ENCODE data around the gene KLHL29. TPM values are rescaled to one million over a fixed set of nuclear protein-coding genes. Genes with fewer than 3 reads are reported as not detected.

KLHL29 gene
- total and polyA plus RNA-seq, 2 donors (not counting 1 experiment from before 2014, with no cell fraction given): 1.3 to 3.4 TPM

DNA sequence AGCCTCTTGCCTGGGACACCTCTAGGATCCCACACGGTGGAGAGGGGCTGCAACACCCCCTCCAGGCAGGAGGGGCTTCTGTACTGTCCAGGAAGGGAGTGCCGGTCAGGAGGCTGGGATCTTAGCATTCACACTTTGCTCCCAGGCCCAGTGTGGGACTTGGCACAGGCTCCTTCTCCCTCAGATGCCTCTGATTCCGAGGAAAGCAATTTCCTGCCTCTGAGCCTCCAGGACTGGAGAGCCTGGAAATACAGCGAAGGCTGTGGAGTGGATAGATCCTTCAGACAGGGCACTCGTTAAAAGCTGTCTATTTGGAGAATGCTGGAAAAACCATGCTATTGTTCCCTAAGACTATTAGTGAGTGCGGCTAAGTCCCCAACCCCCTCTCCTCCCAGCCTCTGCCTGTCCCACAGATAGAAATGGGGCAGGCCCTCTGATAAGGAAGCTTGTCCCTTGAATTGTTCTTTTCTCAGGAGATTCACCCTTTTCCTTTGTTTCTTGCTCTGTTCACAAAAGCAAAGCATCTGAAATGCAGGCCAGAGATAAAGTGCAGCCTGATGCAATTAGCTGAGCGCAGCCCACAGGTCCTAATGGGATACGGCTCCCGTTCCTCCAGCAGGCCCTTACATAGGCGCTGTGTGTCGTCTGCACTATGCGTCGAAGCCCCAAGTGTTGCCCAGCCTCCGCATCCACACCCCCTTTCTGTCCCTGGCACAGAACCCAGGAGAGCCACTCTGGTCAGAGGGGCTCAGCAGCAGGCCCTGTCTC, 252.2 kb downstream of the KLHL29 start:
- TF ChIP-seq, protein P1, sequence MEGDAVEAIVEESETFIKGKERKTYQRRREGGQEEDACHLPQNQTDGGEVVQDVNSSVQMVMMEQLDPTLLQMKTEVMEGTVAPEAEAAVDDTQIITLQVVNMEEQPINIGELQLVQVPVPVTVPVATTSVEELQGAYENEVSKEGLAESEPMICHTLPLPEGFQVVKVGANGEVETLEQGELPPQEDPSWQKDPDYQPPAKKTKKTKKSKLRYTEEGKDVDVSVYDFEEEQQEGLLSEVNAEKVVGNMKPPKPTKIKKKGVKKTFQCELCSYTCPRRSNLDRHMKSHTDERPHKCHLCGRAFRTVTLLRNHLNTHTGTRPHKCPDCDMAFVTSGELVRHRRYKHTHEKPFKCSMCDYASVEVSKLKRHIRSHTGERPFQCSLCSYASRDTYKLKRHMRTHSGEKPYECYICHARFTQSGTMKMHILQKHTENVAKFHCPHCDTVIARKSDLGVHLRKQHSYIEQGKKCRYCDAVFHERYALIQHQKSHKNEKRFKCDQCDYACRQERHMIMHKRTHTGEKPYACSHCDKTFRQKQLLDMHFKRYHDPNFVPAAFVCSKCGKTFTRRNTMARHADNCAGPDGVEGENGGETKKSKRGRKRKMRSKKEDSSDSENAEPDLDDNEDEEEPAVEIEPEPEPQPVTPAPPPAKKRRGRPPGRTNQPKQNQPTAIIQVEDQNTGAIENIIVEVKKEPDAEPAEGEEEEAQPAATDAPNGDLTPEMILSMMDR (IDR thresholded peaks at IDR 0.05): no peak
- no peak for TF ChIP-seq EZH2 (IDR thresholded peaks at IDR 0.05; ENCODE audit: borderline replicate concordance, insufficient read depth, low read depth, low read length, poor library complexity, severe bottlenecking)
- no peak overlapping the region for H3K27ac Mint-ChIP-seq
- Histone ChIP-seq H3K27me3 (replicated peaks in 1 of 4; ENCODE audit: control extremely low read depth in 1 of 4, control insufficient read depth in 3 of 4, insufficient read depth in 4 of 4, low read length in 3 of 4) (no peaks in the 10 kb centered on the region), H3K4me2 (replicated peaks; ENCODE audit: low read depth, low read length, poor library complexity, severe bottlenecking) (no peak overlapping the region), H3K79me2 (ENCODE audit: control insufficient read depth, insufficient read depth, low read length) (no peaks in the 10 kb centered on the region), H3K4me3 (ENCODE audit: control extremely low read depth in 1 of 5, extremely low read depth in 1 of 5, insufficient read depth in 1 of 5, low read depth in 2 of 5, low read length in 4 of 5) (no peak overlapping the region), H3K27ac (ENCODE audit: low read length in 2 of 2) (no peak overlapping the region), H3K36me3 (replicated peaks in 1 of 2; ENCODE audit: control extremely low read depth in 1 of 2, control insufficient read depth in 1 of 2, extremely low read depth in 1 of 2, insufficient read depth in 2 of 2, low read length in 1 of 2) (no peaks in the 10 kb centered on the region), H4K20me1 (ENCODE audit: control insufficient read depth, insufficient read depth, low read length, poor library complexity, severe bottlenecking) (no peaks in the 10 kb centered on the region), H3K9me3 (ENCODE audit: control extremely low read depth in 1 of 3, control insufficient read depth in 2 of 3, insufficient read depth in 1 of 3, low read length in 2 of 3) (peaks cover 0 to 8% (median 0%) of the 10 kb centered on the region in 3 donors), H3K9ac (ENCODE audit: low read length) (no peak overlapping the region), H3K4me1 (ENCODE audit: control insufficient read depth in 2 of 2, insufficient read depth in 2 of 2, low read length in 2 of 2) (no peaks in the 10 kb centered on the region), H2AFZ (ENCODE audit: insufficient read depth, low read depth, low read length, poor library complexity, severe bottlenecking) (no peak overlapping the region)
- DNase-seq: no peak
- 87% methylated on average over 12 of the region's 14 CpGs for WGBS (ENCODE audit: insufficient coverage)
- POLR2A ChIA-PET: no interaction called here
- CTCF ChIA-PET: no interaction called here
- no peaks in the 10 kb centered on the region for H3K4me1 Mint-ChIP-seq
- no peak for ATAC-seq (ENCODE audit: low read depth)
- H3K9me3 Mint-ChIP-seq (ENCODE audit: insufficient read depth): no peaks in the 10 kb centered on the region
- H3K27me3 Mint-ChIP-seq: no peaks in the 10 kb centered on the region
- intact Hi-C loops (cut with micrococcal nuclease): no loop called here
- H3K4me3 Mint-ChIP-seq: no peak overlapping the region

DNA sequence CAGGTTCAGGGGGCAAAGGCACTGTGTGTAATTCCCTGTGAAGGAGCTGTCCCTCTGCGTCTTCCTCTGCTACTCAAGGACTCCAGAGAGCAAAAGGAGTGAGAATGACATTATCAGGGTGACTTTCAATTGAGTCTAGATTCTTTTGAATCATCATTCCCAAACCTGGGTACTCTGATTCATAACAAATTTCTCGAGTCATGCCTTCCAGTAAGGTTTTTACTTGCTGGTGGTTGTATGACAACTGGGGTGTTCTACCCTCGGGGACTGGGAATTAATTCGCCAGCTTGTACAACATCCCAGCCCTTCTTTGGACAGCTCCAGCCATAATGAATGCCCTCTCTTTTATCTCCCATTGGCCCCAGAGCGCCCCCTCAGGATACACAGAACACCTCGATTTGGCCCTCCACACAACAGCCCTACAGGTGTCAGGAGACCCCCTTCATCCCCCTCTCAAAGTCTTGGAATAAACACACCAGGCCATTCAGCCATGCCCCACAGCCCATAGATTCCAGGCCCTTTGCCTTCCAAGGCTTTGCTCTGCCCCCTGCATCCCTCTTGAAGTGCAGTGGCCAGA, 254.5 kb downstream of the KLHL29 start:
- Histone ChIP-seq H3K4me2 (replicated peaks; ENCODE audit: low read depth, low read length, poor library complexity, severe bottlenecking) (no peak overlapping the region), H3K4me1 (ENCODE audit: control insufficient read depth in 2 of 2, insufficient read depth in 2 of 2, low read length in 2 of 2) (no peaks in the 10 kb centered on the region), H3K9me3 (ENCODE audit: control extremely low read depth in 1 of 3, control insufficient read depth in 2 of 3, insufficient read depth in 1 of 3, low read length in 2 of 3) (peaks cover 0 to 23% (median 0%) of the 10 kb centered on the region in 3 donors), H3K9ac (ENCODE audit: low read length) (no peak overlapping the region), H3K79me2 (ENCODE audit: control insufficient read depth, insufficient read depth, low read length) (no peaks in the 10 kb centered on the region), H3K4me3 (ENCODE audit: control extremely low read depth in 1 of 5, extremely low read depth in 1 of 5, insufficient read depth in 1 of 5, low read depth in 2 of 5, low read length in 4 of 5) (no peak overlapping the region), H3K27ac (ENCODE audit: low read length in 2 of 2) (no peak overlapping the region), H2AFZ (ENCODE audit: insufficient read depth, low read depth, low read length, poor library complexity, severe bottlenecking) (no peak overlapping the region), H4K20me1 (ENCODE audit: control insufficient read depth, insufficient read depth, low read length, poor library complexity, severe bottlenecking) (no peaks in the 10 kb centered on the region), H3K27me3 (replicated peaks in 1 of 4; ENCODE audit: control extremely low read depth in 1 of 4, control insufficient read depth in 3 of 4, insufficient read depth in 4 of 4, low read length in 3 of 4) (no peaks in the 10 kb centered on the region), H3K36me3 (replicated peaks in 1 of 2; ENCODE audit: control extremely low read depth in 1 of 2, control insufficient read depth in 1 of 2, extremely low read depth in 1 of 2, insufficient read depth in 2 of 2, low read length in 1 of 2) (no peaks in the 10 kb centered on the region)
- TF ChIP-seq EZH2 (IDR thresholded peaks at IDR 0.05; ENCODE audit: borderline replicate concordance, insufficient read depth, low read depth, low read length, poor library complexity, severe bottlenecking): no peak
- TF ChIP-seq, protein P1 (IDR thresholded peaks at IDR 0.05): no peak
- Mint-ChIP-seq H3K9me3 (ENCODE audit: insufficient read depth) (no peaks in the 10 kb centered on the region), H3K4me1 (no peaks in the 10 kb centered on the region), H3K27ac (no peak overlapping the region), H3K27me3 (no peaks in the 10 kb centered on the region), H3K4me3 (no peak overlapping the region)
- DNase-seq (no peak), ATAC-seq (ENCODE audit: low read depth) (no peak)
- CTCF ChIA-PET: no interaction called here
- POLR2A ChIA-PET: no interaction called here
- 55% methylated on average over 4 of the region's 6 CpGs for WGBS (ENCODE audit: insufficient coverage)
- intact Hi-C loops (cut with micrococcal nuclease): no loop called here

Data from B cell (primary cell).